Loucy (cell line): ENCODE data around the gene MAB21L4.

Source experiments
- H2AFZ ChIP-seq: fragments of 200-600 bp; sonication (generic); 2 replicates; pipeline ENCODE4 v1.6.0; 2016; ENCODE audit warnings: antibody characterized with exemption, mild to moderate bottlenecking, low read length, moderate library complexity
- H3F3A ChIP-seq: fragments of 200-600 bp; 2 replicates; pipeline ENCODE4 v1.6.0; 2016; ENCODE audit warnings: antibody characterized with exemption, low read depth, mild to moderate bottlenecking
- H3K27me3 ChIP-seq: fragments of 200-600 bp; sonication (generic); 2 replicates; pipeline ENCODE4 v1.6.1; 2014; ENCODE audit warnings: low read length, mild to moderate bottlenecking; ENCODE audit not compliant: insufficient read depth, poor library complexity, severe bottlenecking
- H3K36me3 ChIP-seq: fragments of 200-600 bp; sonication (generic); 2 replicates; pipeline ENCODE4 v1.6.1; 2016; ENCODE audit warnings: low read length; ENCODE audit not compliant: insufficient read depth
- H3K4me1 ChIP-seq: fragments of 200-600 bp; sonication (generic); 2 replicates; pipeline ENCODE4 v1.5.1; 2014; ENCODE audit warnings: low read length, mild to moderate bottlenecking; ENCODE audit not compliant: insufficient read depth, poor library complexity, severe bottlenecking
- H3K4me2 ChIP-seq: fragments of 200-600 bp; sonication (generic); 2 replicates; pipeline ENCODE4 v1.6.0; 2014; ENCODE audit warnings: antibody characterized with exemption, low read length, low read depth, mild to moderate bottlenecking; ENCODE audit not compliant: poor library complexity, severe bottlenecking
- H3K4me3 ChIP-seq: fragments of 200-600 bp; sonication (generic); 2 replicates; pipeline ENCODE4 v1.5.1; 2014; ENCODE audit warnings: low read length, mild to moderate bottlenecking, mixed read lengths; ENCODE audit not compliant: poor library complexity, severe bottlenecking
- H3K79me2 ChIP-seq: fragments of 200-600 bp; sonication (generic); 2 replicates; pipeline ENCODE4 v1.6.1; 2014; ENCODE audit warnings: low read length; ENCODE audit not compliant: insufficient read depth
- H3K9ac ChIP-seq: fragments of 200-600 bp; sonication (generic); 2 replicates; pipeline ENCODE4 v1.6.0; 2014; ENCODE audit warnings: mild to moderate bottlenecking, low read depth, low read length, moderate library complexity; ENCODE audit not compliant: poor library complexity, severe bottlenecking
- H3K9me2 ChIP-seq: fragments of 200-600 bp; sonication (generic); replicated peaks from 2 replicates; pipeline ENCODE4 v1.6.1; 2016; ENCODE audit warnings: low read depth, low read length, mixed read lengths
- H3K9me3 ChIP-seq: fragments of 200-600 bp; sonication (generic); 2 replicates; pipeline ENCODE4 v1.6.1; 2014; ENCODE audit warnings: mild to moderate bottlenecking, antibody characterized with exemption, low read length, low read depth; ENCODE audit not compliant: insufficient read depth
- H4K20me1 ChIP-seq: fragments of 200-600 bp; sonication (generic); 2 replicates; pipeline ENCODE4 v1.6.0; 2014; ENCODE audit warnings: antibody characterized with exemption, low read length, mild to moderate bottlenecking; ENCODE audit not compliant: insufficient read depth, poor library complexity, severe bottlenecking
- EZH2phosphoT487 ChIP-seq: fragments of 200-600 bp; IDR thresholded peaks from 2 replicates; pipeline ENCODE4 v1.6.1; 2018; ENCODE audit warnings: antibody characterized with exemption, mild to moderate bottlenecking, moderate library complexity, borderline replicate concordance
- TF ChIP-seq, protein P1 (sequence below): fragments of 200-600 bp; sonication (generic); conservative IDR thresholded peaks from 2 replicates; pipeline ENCODE4 v1.5.1; 2014; ENCODE audit warnings: mild to moderate bottlenecking, antibody characterized with exemption, low read length

Gene MAB21L4

DNA sequence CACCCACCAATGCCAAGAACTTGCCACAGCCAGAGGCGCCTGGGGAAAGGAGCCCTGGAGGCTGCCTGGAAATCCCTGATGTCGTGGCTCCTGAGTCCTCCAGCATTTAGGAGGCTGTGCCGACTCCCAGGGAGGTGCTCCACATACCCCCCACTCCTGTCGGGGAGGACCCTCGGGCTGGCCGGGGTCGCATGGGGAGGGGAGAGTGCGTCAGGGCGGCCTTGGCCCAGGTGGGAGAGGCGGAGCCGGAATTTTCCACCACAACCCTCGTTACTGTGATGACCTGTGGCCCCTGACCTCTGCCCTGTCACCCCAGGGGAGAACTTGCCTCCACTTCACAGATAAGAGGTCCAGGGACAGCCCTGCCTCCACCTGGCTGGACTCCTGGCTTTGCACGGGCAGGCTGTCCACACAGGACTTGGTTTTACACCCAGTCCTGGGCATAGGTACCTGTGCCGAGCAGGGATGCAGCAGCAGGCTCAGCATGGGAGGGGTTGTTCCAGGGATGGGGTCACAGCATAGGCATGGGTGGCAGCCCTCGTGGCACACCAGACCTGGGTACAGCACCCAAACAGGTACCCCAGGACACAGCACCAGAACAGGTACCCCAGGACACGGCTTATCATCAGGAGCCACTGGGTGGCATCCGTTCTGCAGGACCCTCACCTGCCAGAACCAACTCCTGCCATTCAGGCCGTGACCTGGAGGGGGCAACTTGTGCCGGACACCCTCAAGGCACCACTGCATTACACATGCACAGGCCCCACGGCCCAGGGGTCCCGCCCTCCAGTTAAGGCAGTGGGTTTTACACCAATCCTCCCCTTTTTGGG is 39.6 kb downstream of the MAB21L4 start:
- H3K9me3 ChIP-seq: peaks cover 11% of the 10 kb centered on the region; the same call in 1 of the 2 replicates
- no peaks in the 10 kb centered on the region for H3K4me1 ChIP-seq
- no peak for TF ChIP-seq EZH2phosphoT487
- TF ChIP-seq, protein P1, sequence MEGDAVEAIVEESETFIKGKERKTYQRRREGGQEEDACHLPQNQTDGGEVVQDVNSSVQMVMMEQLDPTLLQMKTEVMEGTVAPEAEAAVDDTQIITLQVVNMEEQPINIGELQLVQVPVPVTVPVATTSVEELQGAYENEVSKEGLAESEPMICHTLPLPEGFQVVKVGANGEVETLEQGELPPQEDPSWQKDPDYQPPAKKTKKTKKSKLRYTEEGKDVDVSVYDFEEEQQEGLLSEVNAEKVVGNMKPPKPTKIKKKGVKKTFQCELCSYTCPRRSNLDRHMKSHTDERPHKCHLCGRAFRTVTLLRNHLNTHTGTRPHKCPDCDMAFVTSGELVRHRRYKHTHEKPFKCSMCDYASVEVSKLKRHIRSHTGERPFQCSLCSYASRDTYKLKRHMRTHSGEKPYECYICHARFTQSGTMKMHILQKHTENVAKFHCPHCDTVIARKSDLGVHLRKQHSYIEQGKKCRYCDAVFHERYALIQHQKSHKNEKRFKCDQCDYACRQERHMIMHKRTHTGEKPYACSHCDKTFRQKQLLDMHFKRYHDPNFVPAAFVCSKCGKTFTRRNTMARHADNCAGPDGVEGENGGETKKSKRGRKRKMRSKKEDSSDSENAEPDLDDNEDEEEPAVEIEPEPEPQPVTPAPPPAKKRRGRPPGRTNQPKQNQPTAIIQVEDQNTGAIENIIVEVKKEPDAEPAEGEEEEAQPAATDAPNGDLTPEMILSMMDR: no peak; the same call in 1 of the 2 replicates
- no peaks in the 10 kb centered on the region for H3K79me2 ChIP-seq
- H3F3A ChIP-seq: no peaks in the 10 kb centered on the region
- no peak overlapping the region for H3K4me3 ChIP-seq
- no peaks in the 10 kb centered on the region for H3K27me3 ChIP-seq
- no peak overlapping the region for H3K4me2 ChIP-seq
- H3K9me2 ChIP-seq: no peaks in the 10 kb centered on the region
- H4K20me1 ChIP-seq: no peaks in the 10 kb centered on the region
- H2AFZ ChIP-seq: no peak overlapping the region
- no peak overlapping the region for H3K9ac ChIP-seq
- no peaks in the 10 kb centered on the region for H3K36me3 ChIP-seq

DNA sequence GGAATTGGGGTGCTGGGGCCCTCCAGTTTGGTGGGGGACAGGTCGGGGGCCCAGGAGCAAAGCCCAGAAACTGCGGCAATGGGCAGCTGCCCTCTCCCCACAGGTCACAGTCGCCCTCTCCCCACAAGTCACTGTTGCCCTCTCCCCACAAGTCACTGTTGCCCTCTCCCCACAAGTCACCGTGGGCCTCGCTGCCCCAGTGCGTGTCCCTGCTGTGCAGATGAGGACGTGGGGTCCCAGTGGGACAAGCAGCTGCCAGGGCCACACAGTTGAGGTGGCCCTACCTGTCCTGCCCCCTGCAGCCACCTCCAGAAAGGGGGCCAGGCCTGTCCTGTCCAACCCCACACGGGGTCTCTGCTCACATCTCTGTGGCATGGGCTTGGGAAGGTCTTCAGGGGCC is 40.3 kb downstream of the MAB21L4 start:
- Histone ChIP-seq H2AFZ (no peak overlapping the region), H3F3A (no peaks in the 10 kb centered on the region), H3K27me3 (no peaks in the 10 kb centered on the region), H3K9me3 (peaks cover 11% of the 10 kb centered on the region; the same call in 1 of the 2 replicates), H4K20me1 (no peaks in the 10 kb centered on the region), H3K4me2 (no peak overlapping the region), H3K4me3 (no peak overlapping the region), H3K9me2 (no peaks in the 10 kb centered on the region), H3K9ac (no peak overlapping the region), H3K79me2 (no peaks in the 10 kb centered on the region), H3K36me3 (no peaks in the 10 kb centered on the region), H3K4me1 (no peaks in the 10 kb centered on the region)
- TF ChIP-seq, protein P1: no peak
- no peak for TF ChIP-seq EZH2phosphoT487

DNA sequence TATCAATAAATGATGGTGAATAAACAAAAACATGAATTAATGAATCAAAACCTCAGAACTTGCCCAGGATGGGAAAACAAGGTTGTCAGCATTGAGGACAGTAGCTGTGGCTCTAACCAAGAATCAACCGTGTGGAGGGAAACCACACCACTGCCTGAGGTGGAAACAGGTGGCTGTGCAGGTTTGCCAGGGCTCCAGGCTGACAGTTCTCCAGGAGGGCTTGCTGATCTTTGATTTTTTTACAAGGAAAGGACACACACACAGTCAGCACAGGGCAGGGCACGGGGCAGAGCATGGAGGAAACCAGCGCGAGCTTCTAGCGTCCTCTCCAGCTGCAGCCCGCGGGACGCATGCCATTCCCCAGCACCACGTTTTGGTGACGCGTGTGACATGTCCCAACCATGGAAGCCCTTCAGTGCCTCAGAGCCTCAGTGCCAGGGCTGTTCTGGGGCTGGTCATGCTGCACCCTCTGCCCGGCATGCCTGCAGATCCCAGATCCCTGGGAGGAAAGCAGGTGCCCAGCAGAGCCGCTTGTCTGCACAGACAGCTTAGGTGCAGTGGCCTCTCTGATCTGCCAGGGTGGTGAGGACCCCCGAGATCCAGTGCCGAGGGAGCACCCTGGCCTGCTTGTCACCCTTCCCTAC is 43.2 kb downstream of the MAB21L4 start:
- H2AFZ ChIP-seq: no peak overlapping the region
- no peaks in the 10 kb centered on the region for H4K20me1 ChIP-seq

More for the DNA sequence above, 43.2 kb downstream of the MAB21L4 start:
- Histone ChIP-seq H3F3A (no peaks in the 10 kb centered on the region), H3K36me3 (no peaks in the 10 kb centered on the region), H3K4me3 (no peak overlapping the region), H3K79me2 (no peaks in the 10 kb centered on the region), H3K27me3 (no peaks in the 10 kb centered on the region), H3K9me2 (no peaks in the 10 kb centered on the region), H3K4me2 (no peak overlapping the region), H3K9me3 (peaks cover 7% of the 10 kb centered on the region; the same call in 1 of the 2 replicates), H3K4me1 (no peaks in the 10 kb centered on the region), H3K9ac (no peak overlapping the region)
- TF ChIP-seq, protein P1: no peak
- no peak for TF ChIP-seq EZH2phosphoT487
